SK-MEL-5 (cell line): ENCODE results near the gene SMAD6. TPM values are rescaled to one million over a fixed set of nuclear protein-coding genes. Genes with fewer than 3 reads are reported as not detected.

Source experiments
- DNase-seq: peaks from one replicate; pipeline ENCODE4 v3.0.0-alpha.2; 2016; ENCODE audit warnings: low read depth, low spot score
- in situ Hi-C: cut with HindIII; loops from 2 replicates; pipeline ENCODE4 v1.10.0; 2016; ENCODE audit warnings: low sequenced_read_pairs, high pct_unique_total_duplicates, low pct_unique_long_range_greater_than_20kb
- total RNA-seq: library from RNA; depleted of rRNA; stranded (reverse); fragments of >200 nt; shearing (Covaris generic); gene quantifications from 2 replicates; pipeline ENCODE4 v1.2.3, GENCODE V29; 2014

SMAD6 gene
- total RNA-seq, 1 experiment from 2014 or later: 4.6 TPM

DNA sequence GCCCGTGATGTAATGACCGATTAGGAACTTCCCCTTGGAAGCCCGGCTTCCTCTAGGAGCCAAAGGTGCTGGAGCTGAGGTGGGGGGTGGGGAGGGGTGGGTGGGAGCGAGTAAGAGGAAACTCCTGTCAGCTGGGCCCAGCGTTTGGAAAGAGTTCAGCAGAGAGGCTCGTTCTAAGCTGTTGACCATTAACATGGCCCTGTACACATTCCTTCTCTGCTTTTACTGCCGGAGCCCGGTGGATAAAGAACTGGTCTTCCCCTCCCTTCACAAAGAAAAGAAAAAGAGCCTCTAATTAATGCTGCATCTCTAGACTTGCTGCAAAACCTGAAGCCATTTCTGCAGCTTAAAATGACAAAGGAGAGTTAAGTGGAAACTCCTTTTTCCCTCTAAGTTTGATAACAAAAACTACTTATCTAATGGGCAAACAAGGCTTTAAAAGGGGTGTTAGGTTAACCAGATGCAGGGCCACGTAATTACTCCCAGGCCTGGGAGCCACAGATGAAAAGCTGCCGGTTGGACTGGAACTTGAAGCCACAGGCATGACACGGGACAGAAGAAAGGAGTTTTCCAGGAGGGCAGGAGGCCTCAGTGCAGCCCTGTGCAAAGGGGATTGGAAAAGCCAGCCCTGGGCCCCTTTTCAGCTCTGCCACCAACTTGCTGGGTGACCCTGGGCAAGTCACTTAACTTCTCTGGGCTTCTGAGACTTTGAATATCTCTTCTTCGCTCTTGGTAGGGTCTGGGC is 71.3 kb downstream of the SMAD6 start:
- in situ Hi-C loops: no loop called here
- DNase-seq: no peak

DNA sequence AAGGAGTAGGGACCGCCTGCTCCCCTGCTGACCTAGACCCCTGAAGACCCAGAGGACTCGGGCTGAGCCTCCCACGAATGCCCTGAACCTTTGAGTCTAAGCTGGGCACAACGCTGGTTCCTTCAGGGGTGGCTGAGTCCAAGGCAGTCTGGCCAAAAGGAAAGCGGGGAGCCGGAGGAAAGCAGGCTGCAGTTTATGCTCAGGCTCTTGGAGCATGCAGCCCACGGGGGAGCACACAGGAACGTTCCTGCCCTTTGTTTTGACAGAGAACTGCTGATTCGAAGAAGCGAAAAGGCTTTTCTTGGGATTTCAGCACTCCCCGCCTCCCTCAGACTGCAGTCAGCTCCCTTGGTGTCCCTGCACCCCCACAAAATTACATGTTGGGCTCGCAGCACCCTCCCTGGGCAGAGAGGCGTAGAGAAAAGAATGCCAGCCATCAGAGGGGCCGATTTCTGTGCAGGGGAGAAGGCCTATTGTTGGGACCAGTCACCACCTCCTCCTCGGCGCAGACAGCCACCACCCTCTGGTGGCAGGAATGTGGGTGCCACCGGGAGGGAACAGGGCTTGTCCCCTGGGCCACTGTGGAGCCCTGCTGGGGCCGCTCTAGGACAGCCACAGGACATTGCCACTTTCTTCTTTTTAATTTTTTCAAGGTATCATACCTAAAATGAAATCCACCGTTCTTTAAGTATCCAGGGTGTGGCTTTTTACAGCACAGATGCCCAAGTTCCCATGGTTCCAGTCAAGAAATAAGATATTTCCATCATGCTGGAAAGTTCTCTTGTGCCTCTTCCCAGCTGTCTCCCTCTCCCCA is 72.2 kb downstream of the SMAD6 start:
- DNase-seq: peak; percentile 77
- in situ Hi-C loops: no loop called here

DNA sequence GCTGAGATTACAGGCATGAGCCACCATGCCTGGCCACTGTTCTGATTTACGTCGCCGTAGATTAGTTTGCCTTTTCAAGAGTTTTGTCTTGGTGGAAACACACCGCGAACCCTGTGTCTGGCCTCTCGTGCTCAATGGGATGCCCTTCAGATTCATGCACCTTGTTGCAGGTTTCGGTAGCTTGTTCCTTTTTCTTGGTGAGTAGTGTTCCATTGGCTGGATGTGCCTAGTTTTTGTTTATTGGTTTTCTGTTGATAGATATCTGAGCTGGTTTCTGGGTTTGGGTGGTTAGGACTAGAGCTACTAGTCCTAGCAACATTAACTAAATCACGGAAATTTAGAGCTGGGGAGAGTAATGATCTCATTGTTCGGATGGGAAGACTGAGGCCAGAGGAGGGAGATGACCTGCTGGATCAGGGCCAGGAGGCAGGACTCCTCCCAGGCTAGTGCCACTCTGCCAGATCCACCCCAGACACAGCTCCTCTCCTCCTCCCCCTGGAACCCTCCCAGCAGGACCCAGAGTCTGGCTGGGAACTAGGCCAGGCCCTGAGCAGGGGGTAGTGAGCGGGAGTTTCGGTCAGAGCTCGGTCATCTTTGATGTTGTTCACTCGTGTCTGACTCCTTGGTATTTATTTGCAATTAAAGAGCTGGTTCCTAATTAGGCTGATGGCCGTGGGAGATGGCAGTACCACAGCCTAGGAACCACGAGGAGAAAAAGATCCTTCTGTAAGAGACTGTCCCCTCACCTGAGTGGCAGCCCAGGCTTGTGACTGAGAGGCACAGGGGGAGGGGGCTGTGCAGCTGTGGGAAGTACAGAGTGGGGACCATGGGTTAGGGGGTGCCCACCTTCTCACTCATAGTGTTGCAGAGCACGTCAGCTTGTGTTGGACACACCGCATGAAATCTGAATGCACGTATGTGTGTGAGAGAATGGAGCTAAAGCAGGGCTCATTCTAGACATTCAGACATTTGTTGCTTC is 73.4 kb downstream of the SMAD6 start:
- in situ Hi-C loops: no loop called here
- DNase-seq: no peak

DNA sequence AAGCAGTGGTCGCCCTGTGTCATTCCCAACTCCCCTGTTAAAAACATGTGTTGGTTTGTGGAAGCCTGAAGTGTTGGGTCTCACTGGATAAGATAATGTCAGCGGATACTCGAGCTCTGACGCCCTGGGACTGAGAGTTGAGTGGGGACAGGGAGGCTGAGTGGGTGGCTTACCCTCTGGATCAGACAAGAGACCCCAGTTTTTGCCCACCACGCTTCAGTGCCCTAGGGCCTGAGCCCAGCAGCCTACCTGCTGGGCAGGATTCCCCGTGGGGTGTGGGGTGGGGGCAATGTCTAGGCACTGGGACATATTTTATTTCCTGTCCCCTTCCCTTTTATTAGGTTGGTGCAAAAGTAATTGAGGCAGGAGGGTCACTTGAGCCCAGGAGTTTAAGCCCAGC is 75.0 kb downstream of the SMAD6 start:
- in situ Hi-C loops: no loop called here

DNA sequence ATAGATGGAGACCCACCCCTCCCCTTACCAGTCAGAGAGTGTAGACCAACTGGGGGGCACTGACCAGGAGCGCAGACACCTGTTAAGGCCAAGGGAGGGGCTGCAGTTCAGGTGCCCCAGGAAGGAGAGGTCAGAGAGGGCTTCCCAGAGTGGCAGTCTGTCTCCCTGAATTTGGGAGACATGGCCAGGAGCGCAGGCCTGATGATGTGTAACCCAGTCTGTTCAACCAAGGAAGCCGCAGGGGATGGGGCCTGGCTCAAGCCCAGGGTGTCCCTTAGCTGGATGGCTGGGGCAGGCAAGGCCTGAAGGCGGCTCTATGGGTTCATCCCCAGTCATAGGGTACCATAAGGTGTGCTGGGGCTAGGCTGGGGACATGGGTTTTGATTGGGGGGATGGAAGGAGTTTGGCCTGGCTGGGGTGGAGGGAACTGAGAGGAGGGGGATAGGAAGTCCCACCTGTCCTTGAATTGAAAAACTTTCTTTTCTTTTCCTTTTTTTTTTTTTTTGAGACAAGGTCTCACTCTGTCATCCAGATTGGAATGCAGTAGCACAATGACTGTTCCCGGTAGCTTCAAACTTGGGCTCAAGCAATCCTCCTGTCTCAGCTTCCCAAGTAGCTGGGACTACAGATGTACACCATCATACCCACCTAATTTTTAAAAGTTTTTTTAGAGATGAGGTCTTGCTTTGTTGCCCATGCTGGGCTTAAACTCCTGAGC is 75.7 kb downstream of the SMAD6 start:
- DNase-seq: no peak

More for the DNA sequence above, 75.0 kb downstream of the SMAD6 start:
- no peak for DNase-seq

DNA sequence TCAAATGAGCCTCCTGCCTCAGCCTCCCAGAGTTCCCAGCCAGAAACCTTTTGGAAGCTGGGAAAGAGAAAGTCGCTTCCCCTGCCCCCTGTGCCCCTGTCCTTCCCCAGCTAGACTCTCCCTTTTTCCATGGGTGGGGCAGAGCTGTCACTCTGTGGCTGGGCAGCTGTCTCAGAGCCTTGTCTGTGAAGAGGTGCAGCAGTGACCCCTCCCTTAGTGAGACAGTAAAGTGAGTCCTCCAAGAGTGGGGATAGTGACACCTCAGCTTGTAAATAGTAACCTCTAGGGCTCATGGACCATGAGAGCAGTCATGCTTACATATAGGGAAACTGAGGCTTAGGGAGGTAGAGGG is 76.3 kb downstream of the SMAD6 start:
- in situ Hi-C loops: no loop called here

More for the DNA sequence above, 75.7 kb downstream of the SMAD6 start:
- in situ Hi-C loops: no loop called here

DNA sequence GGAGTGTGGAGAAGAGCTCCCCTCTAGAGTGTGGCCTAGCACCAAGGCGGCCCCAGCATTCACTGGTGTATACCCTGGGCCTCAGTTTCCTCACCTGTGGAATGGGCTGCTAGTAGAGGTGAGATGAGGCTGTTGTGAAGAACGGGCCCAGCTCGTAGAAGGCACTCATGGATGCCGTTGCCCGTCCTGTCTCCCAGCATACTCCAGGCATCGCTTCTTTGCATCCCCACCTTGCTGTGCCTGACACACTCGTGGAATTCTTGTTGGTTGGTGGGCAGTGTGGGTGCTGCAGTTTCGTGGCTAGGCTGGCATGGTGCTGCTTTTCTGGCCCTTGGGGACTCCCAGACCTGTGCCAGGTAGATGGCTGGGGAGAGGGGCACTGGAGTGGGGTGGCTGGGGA is 76.7 kb downstream of the SMAD6 start:
- in situ Hi-C loops: no loop called here
- no peak for DNase-seq

More for the DNA sequence above, 76.3 kb downstream of the SMAD6 start:
- DNase-seq: no peak

DNA sequence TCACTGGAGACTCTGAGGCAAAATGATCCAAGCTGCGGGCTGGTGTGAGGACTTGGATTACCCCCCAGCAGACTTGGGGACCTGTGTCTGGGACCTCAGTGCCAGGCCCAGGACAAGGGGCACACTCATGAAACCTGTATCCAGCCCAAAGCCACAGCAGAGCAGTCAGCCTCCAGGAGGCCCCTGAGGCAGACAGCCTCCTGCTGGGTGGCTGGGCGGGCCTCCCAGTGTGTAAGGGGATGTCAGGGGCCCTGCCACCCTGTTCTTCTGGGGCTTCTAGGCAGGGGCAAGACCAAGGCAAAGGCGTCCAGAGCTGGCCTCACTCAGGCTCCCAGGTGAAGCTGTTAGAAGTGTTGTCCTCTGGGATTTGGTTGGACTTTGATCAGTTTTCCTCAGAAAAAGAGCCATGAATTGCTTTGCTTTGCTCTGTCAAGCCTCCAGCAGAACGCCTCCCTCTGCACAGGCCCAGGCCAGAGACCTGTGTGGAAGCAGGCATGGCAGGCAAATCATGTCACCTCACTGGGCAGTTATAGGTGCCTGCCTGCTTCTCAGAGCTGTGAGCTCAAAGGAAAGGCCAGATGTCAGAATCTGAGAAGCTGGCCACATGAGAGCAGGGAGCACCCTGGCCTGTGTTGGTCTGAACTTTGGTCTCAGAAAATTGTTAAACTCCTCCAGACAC is 77.4 kb downstream of the SMAD6 start:
- in situ Hi-C loops: no loop called here
- DNase-seq: no peak

DNA sequence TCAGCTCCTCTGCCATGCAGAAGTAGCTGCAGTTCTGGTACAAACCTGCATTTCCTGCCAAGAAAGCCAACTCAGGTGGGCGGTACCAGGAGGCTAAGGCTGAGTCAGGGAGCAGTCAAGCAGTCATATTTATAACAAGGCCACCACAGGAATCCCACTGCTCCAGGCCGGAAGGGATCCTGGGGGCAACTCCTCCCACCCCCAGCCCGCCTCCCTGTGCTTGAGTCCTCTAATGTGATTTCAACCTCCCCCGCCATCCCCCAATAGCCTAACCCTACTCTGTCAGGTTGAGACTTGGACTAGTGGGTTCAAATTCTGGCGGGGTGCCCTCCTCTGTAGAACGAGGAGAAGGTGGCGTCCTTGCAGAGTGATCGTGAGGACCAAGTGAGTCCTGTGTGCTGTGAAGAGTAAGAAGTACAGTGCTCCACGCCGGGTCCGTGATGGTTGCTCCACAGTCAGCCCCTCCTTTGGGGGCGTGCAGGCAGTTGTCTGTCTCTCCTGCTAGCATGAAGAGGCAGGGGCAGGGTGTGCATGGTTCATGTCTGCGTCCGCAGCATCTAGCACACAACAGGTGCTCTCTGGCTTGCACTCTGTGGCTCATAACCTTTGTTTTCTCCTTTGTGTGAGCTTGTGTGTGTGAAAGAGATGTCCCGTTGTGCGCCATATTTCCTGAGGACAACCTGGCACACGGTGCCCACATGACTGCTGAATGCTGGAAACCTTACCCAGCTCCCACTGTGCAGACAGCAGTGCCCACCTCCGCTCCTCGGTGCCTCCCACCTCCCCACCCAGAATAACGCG is 78.3 kb downstream of the SMAD6 start:
- no peak for DNase-seq
- in situ Hi-C loops: no loop called here

DNA sequence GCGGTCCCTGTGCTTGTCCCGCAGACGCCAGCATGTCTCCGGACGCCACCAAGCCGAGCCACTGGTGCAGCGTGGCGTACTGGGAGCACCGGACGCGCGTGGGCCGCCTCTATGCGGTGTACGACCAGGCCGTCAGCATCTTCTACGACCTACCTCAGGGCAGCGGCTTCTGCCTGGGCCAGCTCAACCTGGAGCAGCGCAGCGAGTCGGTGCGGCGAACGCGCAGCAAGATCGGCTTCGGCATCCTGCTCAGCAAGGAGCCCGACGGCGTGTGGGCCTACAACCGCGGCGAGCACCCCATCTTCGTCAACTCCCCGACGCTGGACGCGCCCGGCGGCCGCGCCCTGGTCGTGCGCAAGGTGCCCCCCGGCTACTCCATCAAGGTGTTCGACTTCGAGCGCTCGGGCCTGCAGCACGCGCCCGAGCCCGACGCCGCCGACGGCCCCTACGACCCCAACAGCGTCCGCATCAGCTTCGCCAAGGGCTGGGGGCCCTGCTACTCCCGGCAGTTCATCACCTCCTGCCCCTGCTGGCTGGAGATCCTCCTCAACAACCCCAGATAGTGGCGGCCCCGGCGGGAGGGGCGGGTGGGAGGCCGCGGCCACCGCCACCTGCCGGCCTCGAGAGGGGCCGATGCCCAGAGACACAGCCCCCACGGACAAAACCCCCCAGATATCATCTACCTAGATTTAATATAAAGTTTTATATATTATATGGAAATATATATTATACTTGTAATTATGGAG is 79.1 kb downstream of the SMAD6 start:
- no peak for DNase-seq
- in situ Hi-C loops: no loop called here

DNA sequence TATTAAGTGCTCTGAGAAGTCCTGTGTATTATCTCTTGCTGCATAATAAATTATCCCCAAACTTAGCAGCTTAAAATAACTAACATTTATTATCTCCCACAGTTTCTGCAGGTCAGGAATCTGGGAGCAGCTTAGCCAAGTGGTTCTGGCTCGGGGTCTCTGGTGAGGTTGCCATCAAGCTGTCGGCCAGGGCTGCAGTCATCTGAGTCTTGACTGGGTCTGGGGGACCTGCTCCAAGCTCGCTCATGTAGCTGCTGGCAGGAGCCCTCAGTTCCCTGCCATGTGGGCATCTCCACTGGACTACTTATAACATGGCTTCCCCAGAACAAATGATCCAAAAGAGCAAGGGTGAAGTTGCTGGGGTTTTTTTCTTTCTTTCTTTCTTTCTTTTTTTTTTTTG is 80.7 kb downstream of the SMAD6 start:
- in situ Hi-C loops: no loop called here
- no peak for DNase-seq

DNA sequence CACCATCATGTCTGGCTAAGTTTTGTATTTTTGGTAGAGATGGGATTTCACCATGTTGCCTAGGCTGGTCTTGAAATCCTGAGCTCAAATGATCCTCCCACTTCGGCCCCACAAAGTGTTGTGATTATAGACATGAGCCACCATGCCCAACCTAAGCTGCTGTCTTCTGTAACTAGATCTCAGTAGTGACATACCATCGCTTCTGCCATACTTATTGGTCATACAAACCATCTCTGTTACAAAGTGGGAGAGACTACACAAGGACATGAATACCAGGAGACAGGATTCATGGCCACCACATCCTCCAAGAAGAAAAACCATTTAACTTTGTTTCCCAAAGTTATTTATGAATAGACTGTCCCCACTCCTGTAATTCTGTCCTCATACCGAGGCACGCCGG is 81.3 kb downstream of the SMAD6 start:
- no peak for DNase-seq
- in situ Hi-C loops: no loop called here

DNA sequence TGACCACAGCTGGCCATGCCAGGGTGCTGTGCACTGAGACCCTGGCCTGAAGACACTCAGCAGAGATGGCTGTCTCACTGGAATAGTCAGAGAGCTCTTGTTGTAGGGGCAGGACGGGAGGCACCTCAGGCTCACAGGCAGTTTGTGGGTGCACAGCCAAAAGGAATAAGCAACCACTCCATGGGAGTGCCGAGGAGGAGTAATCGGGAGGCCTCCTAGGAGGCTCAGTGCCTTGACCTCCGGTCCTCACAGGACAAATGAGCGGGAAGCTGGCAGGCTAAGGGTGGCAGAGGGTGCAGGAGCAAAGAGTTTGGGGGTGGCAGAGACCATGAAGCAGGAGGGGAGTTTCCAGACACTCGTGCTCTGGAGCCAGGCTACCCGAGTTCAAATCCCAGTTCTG is 81.7 kb downstream of the SMAD6 start:
- in situ Hi-C loops: no loop called here
- no peak for DNase-seq

DNA sequence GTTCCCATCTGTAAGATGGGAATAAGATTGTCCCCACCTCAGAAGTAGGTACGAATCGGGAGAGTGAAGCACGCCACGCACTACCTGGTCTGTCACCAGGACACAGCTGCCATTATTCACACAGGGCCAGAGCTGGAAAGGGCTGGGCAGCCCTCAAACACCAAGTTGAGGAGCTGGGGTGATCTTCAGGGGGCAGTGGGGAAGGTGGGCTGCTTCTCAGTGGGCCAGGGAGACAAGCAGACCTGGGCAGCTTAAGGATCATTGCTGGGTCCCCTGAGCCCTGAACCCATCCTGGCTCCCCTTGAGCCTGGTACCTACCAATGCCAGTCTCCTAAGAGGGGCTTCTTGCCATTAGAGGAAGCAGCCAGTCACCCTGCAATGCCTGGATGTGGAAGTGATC is 82.1 kb downstream of the SMAD6 start:
- in situ Hi-C loops: no loop called here
- DNase-seq: no peak

DNA sequence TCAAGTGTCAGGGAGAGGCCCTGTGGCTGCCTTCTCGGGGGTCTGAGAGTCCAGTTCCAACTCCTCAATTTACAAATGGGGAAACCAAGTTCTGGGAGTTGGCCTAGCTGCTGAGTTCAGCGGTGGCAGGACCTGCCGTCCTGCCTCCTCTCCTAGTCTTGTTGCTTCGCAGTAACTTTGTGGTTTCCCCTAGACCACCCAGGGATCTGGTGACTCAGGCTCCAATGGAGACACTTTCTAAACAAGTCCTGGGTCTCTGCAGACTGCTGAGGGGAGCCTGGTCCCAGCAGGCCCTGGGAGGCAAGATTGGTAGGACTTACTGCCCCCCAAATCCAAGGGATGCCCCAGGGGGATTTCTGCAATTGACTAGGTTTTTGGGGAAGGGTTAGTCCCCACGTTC is 83.6 kb downstream of the SMAD6 start:
- DNase-seq: no peak
- in situ Hi-C loops: no loop called here

DNA sequence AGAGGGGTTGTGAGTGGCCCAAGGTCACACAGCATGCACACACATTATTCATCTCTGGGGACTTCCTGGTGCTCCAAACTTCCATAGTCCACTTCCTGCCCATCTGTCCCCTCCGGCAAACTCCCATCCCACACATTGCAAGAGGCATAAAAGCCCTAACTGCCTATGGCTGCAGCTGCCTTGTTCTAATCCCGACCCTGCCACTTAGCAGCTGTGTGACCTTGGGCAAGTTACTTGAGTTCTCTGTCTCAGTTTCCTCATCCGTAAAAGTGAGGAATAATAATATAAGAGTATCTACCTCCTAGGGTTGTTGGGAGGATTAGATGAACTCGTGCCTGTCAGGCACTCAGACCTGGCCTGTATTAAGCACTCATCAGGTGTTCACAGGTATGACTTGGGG is 84.2 kb downstream of the SMAD6 start:
- DNase-seq: no peak
- in situ Hi-C loops: no loop called here
